GM21619 (cell line): Measurements from ENCODE around the gene TERB1.

Experiments
- ATAC-seq: cut with Tn5 transposase; IDR thresholded peaks from one replicate; pipeline ENCODE4 v1.9.1; 2021; ENCODE audit not compliant: unreplicated experiment

The TERB1 gene, protein sequence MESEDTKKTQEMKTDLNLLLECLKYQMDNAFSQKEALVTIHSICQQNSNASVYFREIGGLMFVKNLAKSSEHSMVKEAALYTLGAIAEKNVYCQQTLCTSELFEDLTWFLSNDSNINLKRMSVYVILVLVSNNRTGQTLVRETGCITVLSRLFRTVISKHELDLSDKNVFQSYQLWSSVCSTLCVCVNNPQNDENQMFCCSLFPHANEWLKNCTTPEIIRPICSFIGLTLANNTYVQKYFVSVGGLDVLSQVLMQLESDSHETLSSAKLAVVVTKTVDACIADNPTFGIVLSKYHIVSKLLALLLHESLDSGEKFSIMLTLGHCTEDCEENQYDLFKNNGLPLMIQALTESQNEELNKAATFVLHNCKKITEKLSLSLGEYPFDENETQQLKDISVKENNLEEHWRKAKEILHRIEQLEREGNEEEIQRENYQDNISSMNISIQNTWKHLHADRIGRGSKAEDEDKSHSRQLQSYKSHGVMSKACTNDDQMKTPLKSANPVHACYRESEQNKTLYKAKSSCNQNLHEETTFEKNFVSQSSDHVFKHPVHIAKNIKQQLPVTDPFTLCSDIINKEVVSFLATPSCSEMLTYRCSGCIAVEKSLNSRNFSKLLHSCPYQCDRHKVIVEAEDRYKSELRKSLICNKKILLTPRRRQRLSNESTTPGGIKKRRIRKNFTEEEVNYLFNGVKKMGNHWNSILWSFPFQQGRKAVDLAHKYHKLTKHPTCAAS

DNA sequence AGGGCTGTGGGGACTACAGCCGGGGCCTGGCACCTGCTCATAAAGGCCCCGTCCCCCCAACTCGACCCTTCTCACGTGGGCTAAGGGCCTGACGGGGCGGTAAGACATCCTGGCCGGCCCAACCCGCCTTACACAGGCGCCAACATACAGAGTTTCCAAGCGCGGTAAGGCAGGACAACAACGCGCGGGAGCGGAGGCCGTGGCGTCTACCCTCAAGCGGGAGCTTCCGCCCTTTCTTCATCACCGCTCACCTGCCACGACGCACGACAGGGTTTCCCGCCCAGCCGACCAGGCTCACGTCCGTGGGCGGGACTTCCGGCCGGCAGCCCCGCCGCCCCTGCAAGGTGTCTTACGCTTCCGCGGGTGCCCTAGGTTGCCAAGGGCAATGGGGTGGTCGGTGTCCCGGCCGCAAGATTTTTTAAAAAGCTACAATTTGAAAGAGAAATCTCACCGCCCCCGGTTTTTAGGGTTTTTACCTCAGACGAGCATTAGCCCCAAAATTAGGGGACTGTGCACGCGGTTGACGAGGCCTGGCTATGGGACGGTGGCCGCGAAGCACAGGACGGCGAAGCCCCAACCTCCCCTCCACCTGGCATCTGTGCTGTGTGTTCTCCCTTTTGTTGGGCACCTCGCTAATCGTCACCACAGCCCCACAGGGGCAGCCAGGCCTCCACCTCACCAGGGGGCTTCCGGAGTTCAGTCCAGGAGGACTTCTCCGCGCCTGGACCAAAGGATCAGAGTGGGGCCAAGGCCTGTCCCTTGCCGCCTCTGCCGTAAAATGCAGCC lies at the start of gene TERB1:
Gene TERB1 (minus strand): TSS at position 265 of the 786 bp plus-strand sequence. CDS start 4,786 bp downstream, outside the sequence.
- ATAC-seq = no peak

- no peak for ATAC-seq
Observed at GRCh38 chr16:66850115-66850815, 48.9 kb upstream of the TERB1 start.

GRCh38 chr16:66849549-66849948 lies 48.2 kb upstream of the TERB1 start:
- ATAC-seq = no peak

- ATAC-seq = no peak
Observed at GRCh38 chr16:66849021-66849420, 47.6 kb upstream of the TERB1 start.

DNA sequence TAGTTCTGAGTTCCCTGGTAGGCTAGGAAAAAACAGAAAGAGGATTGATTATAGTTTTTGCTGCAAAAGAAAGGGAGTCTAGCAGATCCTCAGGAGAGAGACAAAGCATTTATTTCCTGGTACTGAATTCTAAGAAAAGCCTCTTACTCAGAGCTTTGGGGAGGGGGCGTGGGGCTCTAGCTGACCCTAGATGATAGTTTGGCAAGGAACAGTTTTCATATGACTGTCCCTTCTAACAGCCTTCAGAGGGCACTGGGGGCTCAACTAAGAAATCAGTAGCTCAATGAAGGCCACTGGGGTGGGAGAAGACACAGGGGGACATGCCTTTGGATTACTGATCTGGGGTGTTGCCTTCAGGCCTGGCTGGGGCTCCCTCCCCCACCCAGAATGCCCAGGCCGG lies 46.8 kb upstream of the TERB1 start:
- ATAC-seq = no peak

- ATAC-seq = no peak
Observed at GRCh38 chr16:66847533-66848067, 46.2 kb upstream of the TERB1 start.

GRCh38 chr16:66846831-66847230 lies 45.4 kb upstream of the TERB1 start:
- ATAC-seq = no peak

DNA sequence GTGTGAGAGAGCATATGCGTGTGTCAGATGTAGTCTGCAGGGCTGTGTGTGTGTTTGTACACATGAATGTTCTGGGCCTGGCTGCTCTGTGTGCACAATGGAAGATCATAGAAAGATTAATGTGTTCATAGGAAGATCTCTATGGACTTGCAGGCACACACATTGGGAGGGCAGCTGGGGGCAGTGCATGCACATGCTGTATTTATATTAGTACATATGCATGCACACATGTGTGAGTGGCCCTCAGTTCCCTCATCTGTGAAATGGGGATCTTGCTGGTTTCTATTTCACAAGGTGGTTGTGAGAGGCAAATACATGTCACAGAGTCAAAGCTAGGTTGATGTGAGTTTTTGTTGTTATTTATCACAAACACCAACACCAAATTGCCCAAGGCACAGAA lies 44.9 kb upstream of the TERB1 start:
- ATAC-seq = no peak

DNA sequence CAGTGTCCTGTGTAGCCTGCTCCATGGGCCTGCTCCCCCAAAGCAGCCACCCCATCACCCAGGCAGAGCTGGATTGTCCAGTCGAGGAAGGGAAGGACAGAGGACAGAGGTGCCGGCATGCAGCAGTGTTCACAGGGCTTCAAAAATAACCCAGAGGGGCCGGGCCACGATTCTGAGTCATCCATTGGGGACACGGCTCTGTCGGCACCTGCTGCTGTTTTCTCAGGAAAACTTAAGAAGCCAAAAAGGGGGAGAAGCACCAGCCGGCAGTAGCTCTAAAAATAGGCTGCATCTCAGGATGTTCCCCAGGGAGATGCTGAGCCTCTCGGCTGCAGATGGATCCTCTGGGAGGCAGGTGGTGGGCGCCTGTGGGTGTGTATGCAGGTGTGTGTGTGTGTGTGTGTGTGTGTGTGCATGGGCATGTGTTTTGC lies 44.4 kb upstream of the TERB1 start:
- no peak for ATAC-seq

GRCh38 chr16:66845080-66845410 lies 43.7 kb upstream of the TERB1 start:
- no peak for ATAC-seq

DNA sequence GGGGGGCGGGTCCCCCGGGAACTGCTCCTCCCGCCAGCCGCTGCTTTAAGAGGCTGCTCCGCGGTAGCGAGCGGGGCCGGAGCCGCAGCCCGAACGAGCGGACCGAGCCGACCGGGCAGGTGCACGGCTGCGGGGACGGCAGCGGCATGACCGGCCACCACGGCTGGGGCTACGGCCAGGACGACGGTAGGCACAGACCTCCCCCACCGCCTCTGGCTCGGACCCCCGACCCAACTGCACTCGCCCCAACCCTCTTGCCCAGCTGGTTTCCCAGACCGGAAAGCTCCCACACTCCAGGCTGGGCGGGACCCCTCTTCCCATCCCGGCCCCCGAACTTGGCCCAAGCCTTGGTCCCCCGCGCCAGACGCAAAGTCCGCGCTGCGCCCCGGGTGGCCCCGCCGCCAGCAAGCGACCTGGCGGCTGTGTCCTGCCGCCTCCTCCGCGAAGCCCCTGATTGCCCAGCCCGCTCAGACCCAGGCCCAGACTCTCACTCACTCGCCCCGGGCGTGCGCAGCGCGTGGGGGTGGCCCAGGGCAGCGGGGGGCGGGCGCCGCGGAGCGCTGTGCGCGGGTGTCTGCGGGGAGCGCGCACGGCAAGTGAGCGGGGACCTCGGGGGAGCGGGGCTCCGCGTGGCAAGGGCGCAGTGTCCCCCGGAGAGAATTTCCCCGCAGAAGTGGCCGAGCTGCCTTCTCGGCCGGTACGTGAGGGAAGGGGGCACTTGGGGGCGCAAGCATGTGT lies 43.1 kb upstream of the TERB1 start, which contains the start of gene CA7:
Gene CA7 (plus strand): TSS at position 73 of the 738 bp plus-strand sequence. CDS start 74 bp downstream, at position 147.
- no peak for ATAC-seq

GRCh38 chr16:66844009-66844341 lies 42.6 kb upstream of the TERB1 start:
- ATAC-seq = no peak

DNA sequence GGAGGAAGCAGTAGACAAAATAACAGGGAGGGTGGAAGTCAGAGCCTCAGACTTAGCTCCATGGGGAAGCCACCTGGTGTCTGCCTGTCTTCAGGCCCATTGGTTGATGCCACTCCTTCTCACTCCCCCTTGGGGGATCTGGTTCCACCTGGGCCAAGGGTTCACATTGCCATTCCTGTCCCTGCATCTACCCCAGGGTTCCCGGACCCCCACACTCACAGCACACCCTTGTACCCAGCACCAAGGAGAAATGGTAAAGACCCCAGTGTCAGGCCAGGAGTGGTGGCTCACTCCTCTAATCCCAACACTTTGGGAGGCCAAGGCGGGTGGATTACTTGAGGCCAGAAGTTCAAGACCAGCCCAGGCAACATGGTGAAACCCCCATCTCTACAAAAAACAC lies 41.8 kb upstream of the TERB1 start:
- ATAC-seq = no peak

GRCh38 chr16:66842765-66843164 lies 41.4 kb upstream of the TERB1 start:
- no peak for ATAC-seq

- no peak for ATAC-seq
Observed at GRCh38 chr16:66841366-66841765, 40.0 kb upstream of the TERB1 start.

GRCh38 chr16:66840883-66841282 lies 39.5 kb upstream of the TERB1 start:
- no peak for ATAC-seq

GRCh38 chr16:66834746-66835145 lies 33.4 kb upstream of the TERB1 start:
- ATAC-seq = no peak

DNA sequence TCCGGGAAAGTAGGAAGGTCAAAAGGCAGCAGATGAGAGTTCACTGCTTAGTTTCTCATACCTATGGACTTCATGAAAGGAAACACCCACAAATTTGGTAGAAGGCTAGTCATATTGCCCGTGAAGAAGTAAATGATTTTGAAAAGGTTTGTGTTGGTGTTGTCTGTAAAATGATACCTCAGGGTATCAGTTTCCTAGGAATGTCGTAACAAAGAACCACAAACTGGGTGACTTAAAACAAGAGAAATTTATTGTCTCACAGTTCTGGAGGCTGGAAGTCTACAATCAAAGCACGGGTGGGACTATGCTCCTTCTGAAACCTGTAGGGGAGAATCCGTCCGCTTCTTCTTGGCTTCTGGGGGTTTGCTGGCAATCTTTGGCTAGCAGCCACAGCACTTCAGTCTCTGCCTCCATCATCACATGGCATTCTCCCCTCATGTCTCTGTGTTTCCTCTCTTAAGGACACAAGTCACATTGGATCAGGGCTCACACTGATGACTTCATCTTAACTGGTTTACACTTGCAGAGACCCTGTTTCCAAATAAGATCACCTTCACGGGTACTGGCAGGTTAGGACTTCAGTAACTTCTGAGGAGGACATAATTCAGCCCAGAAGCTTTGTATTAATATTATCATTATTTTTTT lies 31.4 kb upstream of the TERB1 start:
- no peak for ATAC-seq

DNA sequence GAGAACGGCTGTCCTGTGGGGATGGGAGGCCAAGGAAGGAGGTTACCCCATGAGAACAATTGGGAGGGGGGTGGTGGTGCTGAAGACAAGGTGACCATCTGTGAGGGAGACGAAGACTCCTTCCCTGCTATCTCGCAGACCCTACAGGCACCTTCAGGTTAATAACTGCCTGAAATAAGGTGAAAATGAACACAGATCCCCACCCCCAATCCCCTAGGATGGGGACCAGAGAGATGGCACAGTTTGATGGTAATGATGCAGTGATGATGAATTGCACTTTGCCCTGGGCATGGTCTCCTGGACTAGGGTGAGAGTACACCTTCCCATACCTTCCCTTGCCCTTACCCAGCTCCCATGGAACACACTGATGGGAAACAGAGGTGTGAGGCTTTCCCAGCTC lies 30.8 kb upstream of the TERB1 start:
- no peak for ATAC-seq
